Activated CD8-positive, alpha-beta memory T cell treated with anti-CD3 and anti-CD28 coated beads, Interleukin-2, amount 50 U/mL, for 48 hours (primary cell): ENCODE data around the gene PRND.
"Not testable (repeated sequence)": the region's sequence is repeated elsewhere in the genome, so short reads cannot be mapped to it uniquely, and the experiment has no call there.

ENCODE experiments used
- DNase-seq: peaks from one replicate; pipeline ENCODE4 v3.0.0-alpha.2; 2020

The PRND gene

GRCh38 chr20:4709261-4710105, 12.2 kb upstream of the PRND start:
- DNase-seq = no peak

GRCh38 chr20:4710106-4710475, 11.6 kb upstream of the PRND start:
- no peak for DNase-seq

- no peak for DNase-seq
These were observed 10.2 kb upstream of the PRND start for GRCh38 chr20:4711511-4711910.

- DNase-seq = no peak
These were observed 8.3 kb upstream of the PRND start for GRCh38 chr20:4713401-4713800.

- DNase-seq = no peak
These were observed 6.9 kb upstream of the PRND start for GRCh38 chr20:4714818-4715217.

- no peak for DNase-seq
These were observed 3.7 kb upstream of the PRND start for GRCh38 chr20:4717816-4718570.

- no peak for DNase-seq
These were observed 2.5 kb upstream of the PRND start for GRCh38 chr20:4719190-4719589.

GRCh38 chr20:4720041-4720976, 1.4 kb upstream of the PRND start:
- DNase-seq = peak; percentile 84

- no peak for DNase-seq
These were observed 746 bp upstream of the PRND start for GRCh38 chr20:4720977-4721349.

- no peak for DNase-seq
These were observed 862 bp downstream of the PRND start for GRCh38 chr20:4722571-4722970.

GRCh38 chr20:4722993-4723392, 1.3 kb downstream of the PRND start:
- DNase-seq = no peak

GRCh38 chr20:4723553-4723952, 1.8 kb downstream of the PRND start:
- DNase-seq = not testable (repeated sequence)

GRCh38 chr20:4724459-4725262, 3.0 kb downstream of the PRND start:
- DNase-seq = no peak

- DNase-seq = no peak
These were observed 3.5 kb downstream of the PRND start for GRCh38 chr20:4725263-4725550.

GRCh38 chr20:4726710-4727397, 5.1 kb downstream of the PRND start:
- DNase-seq = no peak

GRCh38 chr20:4728120-4728760, 6.5 kb downstream of the PRND start:
- no peak for DNase-seq

- DNase-seq = no peak
These were observed 7.6 kb downstream of the PRND start for GRCh38 chr20:4729265-4729664.

GRCh38 chr20:4730780-4731179, 9.1 kb downstream of the PRND start:
- no peak for DNase-seq

- no peak for DNase-seq
These were observed 15.2 kb downstream of the PRND start for GRCh38 chr20:4736875-4737274.

- no peak for DNase-seq
These were observed 16.3 kb downstream of the PRND start for GRCh38 chr20:4737857-4738627.
